ENCODE data around the gene GOSR2. TPM values are rescaled to one million over a fixed set of nuclear protein-coding genes. Genes with fewer than 3 reads are reported as not detected.

Gene GOSR2
- total and polyA plus RNA-seq, 2 donors (not counting 3 experiments of a cell fraction or from before 2014, with no cell fraction given): 48.6 to 54.7 TPM

DNA sequence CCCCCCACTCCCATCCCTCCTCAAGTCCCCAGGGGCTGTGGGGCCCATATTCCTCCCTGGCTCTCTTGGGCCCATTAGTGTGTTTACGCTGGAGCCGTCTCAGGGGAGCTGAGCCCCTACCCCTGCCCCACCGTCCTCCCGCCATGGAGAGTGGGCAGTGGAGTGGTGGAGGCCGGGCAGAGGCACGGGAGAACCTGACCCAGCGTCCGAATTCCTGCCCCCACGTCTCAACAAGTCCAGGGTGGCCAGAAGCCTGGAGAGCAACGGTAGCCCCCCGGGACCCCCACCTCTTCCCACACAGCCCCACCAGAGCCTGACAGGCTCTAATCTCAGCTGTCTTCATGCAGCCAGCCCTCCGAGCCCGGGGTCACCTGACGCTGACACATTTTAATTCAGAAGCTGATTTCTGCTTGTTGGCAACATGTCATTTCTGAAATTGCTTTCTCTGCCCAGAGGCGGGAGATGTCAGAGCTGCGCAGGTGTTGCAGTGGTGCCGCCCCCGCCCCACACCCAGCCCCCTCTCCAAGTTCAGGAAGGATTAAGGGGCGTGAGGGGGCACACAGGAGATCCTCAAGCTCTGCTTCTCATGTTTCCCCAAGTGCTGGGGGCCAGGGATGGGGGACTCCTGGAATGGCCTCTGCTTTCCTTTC is 39.0 kb upstream of the GOSR2 start:
- no peaks in the 10 kb centered on the region for H3K79me2 ChIP-seq (ENCODE audit: control insufficient read depth, insufficient read depth, low read length)
- H3K4me1 ChIP-seq (ENCODE audit: control insufficient read depth, extremely low read depth, insufficient read depth, low read length): no peaks in the 10 kb centered on the region
- no peak overlapping the region for H3K27ac ChIP-seq (ENCODE audit: insufficient read depth, low read depth, low read length)
- no peak for DNase-seq (ENCODE audit: low read depth, low spot score)
- no peaks in the 10 kb centered on the region for H3K9me1 ChIP-seq (replicated peaks; ENCODE audit: control insufficient read depth, extremely low read depth, insufficient read depth, low read length)
- H3K27me3 ChIP-seq (ENCODE audit: control insufficient read depth in 2 of 2, insufficient read depth in 2 of 2, low read length in 2 of 2): peaks cover 7 to 13% of the 10 kb centered on the region in 2 experiments
- dilution Hi-C loops (cut with MboI; ENCODE audit: extremely low pct_ligation_motif_present, low sequenced_read_pairs): no loop called here
- intact Hi-C loops (cut with micrococcal nuclease): no loop called here
- POLR2A ChIA-PET: no interaction called here
- CTCF ChIA-PET: interaction anchor here (0.9 kb wide), 1 partner anchor 42 kb away, joined by 4 read pairs; no protein-coding TSS in a partner anchor
- H3K4me2 ChIP-seq (ENCODE audit: insufficient read depth, low read length): no peak overlapping the region
- BruUV-seq (replicated peaks): no TSS peak
- TF ChIP-seq POLR2A (IDR thresholded peaks at IDR 0.05; ENCODE audit: low read depth, low read length) (no peak), EZH2 (IDR thresholded peaks at IDR 0.05; ENCODE audit: borderline replicate concordance, low read depth, low read length, severe bottlenecking) (no peak), MYC (IDR thresholded peaks at IDR 0.05; ENCODE audit: low read depth, low read length) (no peak), POLR2AphosphoS5 (IDR thresholded peaks at IDR 0.05; ENCODE audit: insufficient read depth, low read depth, low read length) (no peak), GATA2 (IDR thresholded peaks at IDR 0.05; ENCODE audit: insufficient read depth, insufficient read length, low read depth, low read length) (no peak), JUN (IDR thresholded peaks at IDR 0.05; ENCODE audit: borderline replicate concordance, insufficient read depth, insufficient read length, low read depth) (no peak), FOS (IDR thresholded peaks at IDR 0.05; ENCODE audit: borderline replicate concordance, insufficient read depth, low read length) (no peak)
- TF ChIP-seq, protein P1, sequence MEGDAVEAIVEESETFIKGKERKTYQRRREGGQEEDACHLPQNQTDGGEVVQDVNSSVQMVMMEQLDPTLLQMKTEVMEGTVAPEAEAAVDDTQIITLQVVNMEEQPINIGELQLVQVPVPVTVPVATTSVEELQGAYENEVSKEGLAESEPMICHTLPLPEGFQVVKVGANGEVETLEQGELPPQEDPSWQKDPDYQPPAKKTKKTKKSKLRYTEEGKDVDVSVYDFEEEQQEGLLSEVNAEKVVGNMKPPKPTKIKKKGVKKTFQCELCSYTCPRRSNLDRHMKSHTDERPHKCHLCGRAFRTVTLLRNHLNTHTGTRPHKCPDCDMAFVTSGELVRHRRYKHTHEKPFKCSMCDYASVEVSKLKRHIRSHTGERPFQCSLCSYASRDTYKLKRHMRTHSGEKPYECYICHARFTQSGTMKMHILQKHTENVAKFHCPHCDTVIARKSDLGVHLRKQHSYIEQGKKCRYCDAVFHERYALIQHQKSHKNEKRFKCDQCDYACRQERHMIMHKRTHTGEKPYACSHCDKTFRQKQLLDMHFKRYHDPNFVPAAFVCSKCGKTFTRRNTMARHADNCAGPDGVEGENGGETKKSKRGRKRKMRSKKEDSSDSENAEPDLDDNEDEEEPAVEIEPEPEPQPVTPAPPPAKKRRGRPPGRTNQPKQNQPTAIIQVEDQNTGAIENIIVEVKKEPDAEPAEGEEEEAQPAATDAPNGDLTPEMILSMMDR (IDR thresholded peaks at IDR 0.05; ENCODE audit: extremely low read depth in 1 of 2, insufficient read depth in 1 of 2, low read depth in 1 of 2, low read length in 2 of 2): no peak
- TF ChIP-seq, protein P2, sequence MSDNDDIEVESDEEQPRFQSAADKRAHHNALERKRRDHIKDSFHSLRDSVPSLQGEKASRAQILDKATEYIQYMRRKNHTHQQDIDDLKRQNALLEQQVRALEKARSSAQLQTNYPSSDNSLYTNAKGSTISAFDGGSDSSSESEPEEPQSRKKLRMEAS (IDR thresholded peaks at IDR 0.05; ENCODE audit: insufficient read depth, insufficient read length): no peak
- no peak overlapping the region for H3K4me3 ChIP-seq (replicated peaks in 1 of 3; ENCODE audit: insufficient read depth in 1 of 3, low read depth in 1 of 3, low read length in 3 of 3)
- FAIRE-seq: no peak
- no peaks in the 10 kb centered on the region for H3K36me3 ChIP-seq (ENCODE audit: control insufficient read depth in 2 of 2, extremely low read depth in 1 of 2, insufficient read depth in 2 of 2, low read length in 2 of 2)
- H2AFZ ChIP-seq (ENCODE audit: low read depth, low read length): no peak overlapping the region
- no peaks in the 10 kb centered on the region for H3K9me3 ChIP-seq (replicated peaks; ENCODE audit: control insufficient read depth, insufficient read depth, low read length)
- H3K9ac ChIP-seq (replicated peaks; ENCODE audit: extremely low read depth, insufficient read depth, low read length): no peak overlapping the region
- no peaks in the 10 kb centered on the region for H4K20me1 ChIP-seq (replicated peaks; ENCODE audit: control insufficient read depth, extremely low read depth, insufficient read depth, low read length)
